HG03520 (cell line): ENCODE data around the gene CASK.

Experiments
- ATAC-seq: cut with Tn5 transposase; IDR thresholded peaks from one replicate; pipeline ENCODE4 v1.9.1; 2021; ENCODE audit warnings: mild to moderate bottlenecking, moderate library complexity; ENCODE audit not compliant: unreplicated experiment

CASK gene

GRCh38 chrX:41481264-41482109 is 441.9 kb downstream of the CASK start:
- ATAC-seq, result no peak

GRCh38 chrX:41480508-41481260 is 442.7 kb downstream of the CASK start:
- no peak for ATAC-seq

GRCh38 chrX:41478381-41478911 is 444.9 kb downstream of the CASK start:
- ATAC-seq, result no peak

- no peak for ATAC-seq
These were observed 447.6 kb downstream of the CASK start for GRCh38 chrX:41475591-41476241.

GRCh38 chrX:41475191-41475590 is 448.2 kb downstream of the CASK start:
- no peak for ATAC-seq

- no peak for ATAC-seq
These were observed 448.6 kb downstream of the CASK start for GRCh38 chrX:41474726-41475100.

GRCh38 chrX:41473936-41474725 is 449.2 kb downstream of the CASK start:
- ATAC-seq, result no peak

GRCh38 chrX:41472231-41472815 is 451.0 kb downstream of the CASK start:
- no peak for ATAC-seq

- no peak for ATAC-seq
These were observed 451.6 kb downstream of the CASK start for GRCh38 chrX:41471786-41472185.

GRCh38 chrX:41470706-41471105 is 452.6 kb downstream of the CASK start:
- ATAC-seq, result no peak

- ATAC-seq, result no peak
These were observed 454.6 kb downstream of the CASK start for GRCh38 chrX:41468647-41469323.
